NCI-H1417 treated with DMSO at 0.1 percent for 48 hours (cell line): Measurements from ENCODE around the gene RBKS.

Source experiments
- DNase-seq: peaks from one replicate; lab custom pipeline; 2025; lab: John Stamatoyannopoulos, UW

RBKS gene

DNA sequence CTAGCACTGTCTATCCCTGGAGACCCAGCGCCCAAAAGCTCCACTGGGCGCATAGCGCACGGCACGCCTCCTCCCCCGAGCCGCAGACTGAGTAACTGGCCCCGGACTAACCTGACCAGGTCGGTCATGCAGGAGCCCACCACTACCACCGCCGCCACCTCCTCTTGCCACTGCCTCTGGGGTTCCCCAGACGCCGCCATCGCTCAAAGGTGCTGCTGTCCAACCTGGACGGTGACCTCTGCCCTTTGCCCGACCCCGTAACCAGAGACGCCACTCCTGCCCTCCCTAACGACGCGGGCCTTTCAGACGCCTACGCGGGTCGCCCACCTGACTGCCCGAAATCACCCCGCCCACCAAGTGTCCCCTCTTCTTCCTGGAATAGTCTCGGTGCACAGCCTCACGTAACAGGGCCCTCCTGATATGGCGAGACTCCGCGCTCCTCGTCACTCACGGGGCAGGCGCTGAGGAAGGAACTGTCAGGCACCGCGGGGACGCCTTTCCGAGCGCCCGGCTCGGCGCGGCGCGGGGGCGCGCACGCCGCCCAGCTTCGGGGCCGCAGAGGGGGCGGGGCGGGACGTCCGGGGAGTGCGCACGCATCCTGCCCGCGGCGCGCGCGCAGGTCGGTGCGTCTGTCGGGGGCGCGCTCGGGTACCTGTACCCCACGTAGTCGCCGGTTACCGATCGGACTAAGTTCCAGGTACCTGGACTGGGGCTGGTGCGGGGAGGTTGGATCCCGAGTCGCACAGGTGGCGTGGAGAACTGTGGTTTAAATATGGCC, at the start of gene RBKS, which contains the start of gene BABAM2:
RBKS (minus strand) TSS at position 242 of the 778 bp plus-strand sequence; CDS start at position 200, 42 bp downstream.
BABAM2 (plus strand) TSS at position 584 of the 778 bp plus-strand sequence. CDS start 3,828 bp downstream, outside the sequence.
- DNase-seq: peak; percentile 92

DNA sequence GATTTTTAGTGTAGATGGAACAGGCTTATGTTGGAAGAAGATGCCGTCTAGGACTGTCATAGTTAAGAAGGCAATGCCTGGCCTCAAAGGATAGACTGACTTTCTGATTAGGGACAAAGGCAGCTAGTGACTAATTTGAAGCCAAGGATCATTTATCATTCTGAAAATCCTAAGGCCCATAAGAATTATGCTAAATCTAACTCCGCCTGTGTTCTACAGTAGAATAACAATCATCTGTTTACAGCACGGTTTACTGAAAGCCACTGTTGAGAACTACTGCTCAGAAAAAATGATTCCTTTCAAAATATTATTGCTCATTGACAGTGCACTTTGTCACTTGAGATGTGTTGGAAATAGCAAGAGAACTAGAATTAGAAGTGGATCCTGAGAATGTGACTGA, 44.8 kb upstream of the RBKS start:
- no peak for DNase-seq

DNA sequence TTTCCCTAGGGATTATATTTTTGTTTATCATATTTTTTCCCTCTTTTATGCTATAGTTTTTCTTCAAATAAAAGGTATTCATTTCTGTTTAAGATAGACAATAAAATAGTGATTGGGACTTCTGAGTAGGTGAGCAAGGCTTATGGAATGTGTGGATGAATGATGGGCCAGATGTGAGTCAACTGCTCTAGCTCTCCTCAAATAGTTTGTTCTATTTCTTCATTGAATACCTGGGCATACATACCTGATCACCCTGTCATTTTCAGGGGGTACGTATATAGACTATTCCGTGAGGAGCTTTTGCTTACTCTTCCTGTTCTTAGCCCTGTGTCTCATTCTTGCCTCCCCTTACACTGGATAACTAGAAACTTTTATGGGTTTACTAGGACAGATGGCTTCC, 42.2 kb upstream of the RBKS start:
- no peak for DNase-seq

DNA sequence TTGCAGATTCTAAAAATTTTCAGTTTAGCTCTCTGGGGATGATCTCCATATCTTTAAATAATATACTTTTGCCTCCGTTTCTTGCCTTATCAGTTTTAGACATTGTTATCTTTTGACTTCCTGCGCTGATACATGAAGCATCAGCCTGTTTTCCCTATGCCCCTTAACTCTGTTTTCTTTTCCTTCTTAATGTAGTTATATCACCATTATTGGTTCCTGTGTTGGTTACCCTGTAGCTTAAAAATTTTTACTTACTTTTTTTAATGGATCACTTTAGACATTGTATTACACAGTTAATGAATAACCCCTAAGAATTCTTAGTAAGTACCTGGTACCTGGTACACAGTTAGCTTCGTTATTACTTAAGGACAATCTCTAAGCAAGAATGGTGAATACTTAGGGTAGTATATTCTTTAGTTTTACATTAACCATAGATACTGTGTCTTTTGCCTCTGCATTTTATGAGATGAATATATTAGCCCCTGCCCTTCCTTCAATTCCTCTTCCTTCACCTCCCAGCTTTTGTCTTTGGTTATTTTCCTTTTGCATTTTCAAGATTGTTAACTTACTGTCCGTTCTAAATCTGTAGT, 41.3 kb upstream of the RBKS start:
- no peak for DNase-seq

DNA sequence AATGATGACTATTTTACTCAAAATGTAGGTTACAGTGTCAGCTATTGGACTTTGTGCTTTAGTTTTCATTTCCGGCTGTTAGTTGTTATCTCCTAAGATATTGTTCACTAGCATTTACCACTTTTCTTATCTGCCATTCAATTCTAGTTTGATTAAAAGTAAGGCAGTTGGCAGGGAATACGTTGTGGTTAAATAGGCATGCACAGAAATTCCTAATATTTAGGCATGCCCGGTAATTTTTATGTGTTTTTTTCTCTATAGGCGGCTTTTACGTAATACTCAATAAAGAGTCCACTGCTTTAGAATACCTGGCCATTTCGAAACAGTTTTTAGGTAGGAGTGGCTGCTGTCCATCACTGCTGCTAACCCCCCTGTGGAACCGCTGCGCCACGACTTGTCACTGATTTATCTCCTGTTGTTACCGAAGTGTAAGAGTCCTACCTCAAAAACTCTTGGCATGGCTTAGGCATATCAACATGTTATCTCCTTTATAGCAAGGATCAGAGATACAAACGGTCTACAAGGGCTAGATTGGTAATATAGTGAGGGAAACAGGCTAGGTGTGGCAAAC, 39.8 kb upstream of the RBKS start:
- DNase-seq: no peak

DNA sequence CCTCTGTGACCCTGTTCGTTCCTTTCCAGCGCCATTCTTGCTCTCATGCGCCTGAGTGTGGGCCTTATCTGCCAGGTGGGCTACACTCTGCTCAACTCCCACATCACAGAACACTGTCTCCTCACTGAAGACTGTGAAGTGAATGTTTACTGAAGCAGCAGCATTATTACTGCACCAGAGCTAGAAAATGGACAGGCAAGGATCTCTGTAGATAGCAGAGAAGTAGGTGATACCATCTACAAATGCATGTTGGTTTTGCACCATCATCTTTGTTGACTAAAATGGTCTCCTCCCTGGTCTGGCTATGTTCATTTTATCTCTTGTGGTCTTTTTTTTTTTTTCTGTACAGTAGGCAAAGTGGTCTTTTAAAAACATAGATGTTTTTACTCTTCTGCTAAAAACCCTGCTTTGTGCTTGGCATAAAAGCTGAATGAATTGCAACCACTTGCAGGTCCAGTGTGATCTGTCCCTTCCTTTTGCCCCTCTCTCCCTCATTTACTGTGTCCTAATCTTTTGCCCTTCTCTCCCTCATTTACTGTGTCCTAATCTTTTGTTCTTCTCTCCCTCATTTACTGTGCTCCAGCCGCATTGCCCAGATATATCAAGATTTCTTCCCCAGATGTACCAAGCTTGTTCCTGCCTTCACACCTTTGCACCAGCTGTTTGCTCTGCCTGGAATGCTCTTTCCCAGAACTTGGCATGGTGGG, 35.7 kb upstream of the RBKS start:
- no peak for DNase-seq

DNA sequence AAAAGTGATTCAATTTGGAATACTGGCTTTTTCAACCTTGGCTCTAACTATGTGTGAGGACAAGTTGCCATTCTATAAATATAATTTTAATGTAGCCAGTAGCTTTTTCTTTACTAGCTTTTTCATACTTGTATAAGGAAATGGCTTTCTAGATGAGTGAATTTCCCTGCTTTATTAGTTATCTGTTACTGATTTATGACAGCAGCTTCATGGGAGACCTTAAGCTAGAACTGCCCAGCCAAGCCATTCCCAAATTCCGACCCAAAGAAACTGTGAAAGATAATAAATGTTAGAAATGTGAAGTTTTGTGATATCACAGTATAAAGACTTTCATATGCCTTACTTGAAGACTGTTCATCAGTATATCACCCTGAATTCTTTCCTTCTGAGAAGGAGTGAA, 32.7 kb upstream of the RBKS start:
- no peak for DNase-seq

DNA sequence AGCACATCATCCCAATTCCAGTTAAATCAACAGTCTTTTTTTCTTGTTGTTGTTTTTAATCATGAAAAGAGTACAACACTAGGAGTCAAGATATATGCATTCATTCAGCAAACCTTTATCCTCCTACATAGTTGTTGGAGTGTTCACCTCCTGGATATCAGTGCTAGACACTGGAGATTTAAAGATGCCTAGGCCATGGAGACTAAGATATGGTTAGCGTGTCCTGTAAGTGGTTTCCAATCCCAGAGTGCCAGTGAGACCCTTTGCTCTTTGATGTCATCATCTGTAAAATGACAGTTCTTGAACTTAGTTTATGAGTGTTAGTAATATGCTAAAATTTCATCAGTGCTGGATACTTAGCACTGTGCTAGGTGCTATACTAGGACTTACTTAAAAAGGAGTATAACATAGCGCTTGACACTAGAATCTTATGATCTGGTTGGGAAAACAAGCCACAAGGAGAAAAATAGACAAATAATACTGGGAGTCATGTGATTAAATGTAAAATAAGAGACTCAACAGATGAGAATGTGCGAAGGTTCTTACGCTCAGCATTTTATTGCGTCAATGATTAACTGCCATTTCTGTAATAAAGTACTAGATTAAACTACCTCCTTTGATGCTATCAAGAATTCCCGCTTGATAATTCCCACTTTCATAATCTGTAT, 31.8 kb upstream of the RBKS start:
- no peak for DNase-seq

DNA sequence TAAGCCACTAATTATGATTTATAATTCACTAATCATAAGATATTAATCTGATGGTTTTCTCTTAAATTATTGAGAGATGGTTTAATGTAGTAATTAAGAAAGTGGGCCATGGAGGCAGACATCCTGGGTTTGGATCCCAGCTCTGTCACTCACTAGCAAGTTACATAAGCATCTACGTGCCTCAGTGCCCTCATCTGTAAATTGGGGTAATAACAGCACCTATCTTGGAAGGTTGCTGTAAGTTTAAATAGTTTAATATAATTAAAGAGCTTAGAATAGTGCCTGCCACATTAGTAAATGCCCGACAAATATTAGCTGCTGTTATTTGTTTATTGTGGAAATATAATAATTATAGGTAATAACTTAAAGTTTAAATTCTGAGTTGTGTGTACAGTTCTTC, 31.2 kb upstream of the RBKS start:
- no peak for DNase-seq

DNA sequence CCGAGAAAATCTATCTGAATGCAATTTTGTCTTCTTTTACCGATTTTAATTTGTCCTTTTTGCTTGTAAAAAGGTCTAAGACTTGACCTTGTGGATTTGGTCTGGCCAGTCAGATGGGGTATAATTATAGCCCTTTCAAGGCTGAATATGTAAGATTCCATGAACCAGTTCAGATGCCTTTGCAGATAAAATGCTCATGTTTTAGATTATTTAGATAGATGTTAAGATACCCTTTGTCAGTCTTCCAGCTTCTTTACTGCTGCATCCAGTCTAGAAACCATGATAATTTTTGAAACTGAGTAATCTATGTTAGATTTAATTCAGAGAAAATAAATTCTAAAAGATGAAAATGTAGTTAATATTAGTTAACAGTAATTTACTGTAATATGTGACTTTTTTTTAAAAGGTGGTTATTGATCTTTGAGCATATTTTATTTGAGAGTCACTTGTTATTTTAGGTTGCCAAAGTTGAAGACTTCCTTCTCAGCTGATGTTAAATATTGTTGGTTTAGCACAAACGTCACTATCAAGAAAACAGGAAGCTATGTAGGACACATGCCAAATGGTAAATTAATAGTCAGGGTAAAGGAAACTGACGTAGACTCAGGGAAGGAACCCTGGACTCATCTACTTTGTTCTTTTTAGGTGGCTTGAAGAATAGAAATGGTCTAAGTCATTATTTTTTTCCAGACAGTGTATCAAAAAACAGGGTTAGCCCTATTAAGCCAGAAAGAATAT, 30.1 kb upstream of the RBKS start:
- no peak for DNase-seq

DNA sequence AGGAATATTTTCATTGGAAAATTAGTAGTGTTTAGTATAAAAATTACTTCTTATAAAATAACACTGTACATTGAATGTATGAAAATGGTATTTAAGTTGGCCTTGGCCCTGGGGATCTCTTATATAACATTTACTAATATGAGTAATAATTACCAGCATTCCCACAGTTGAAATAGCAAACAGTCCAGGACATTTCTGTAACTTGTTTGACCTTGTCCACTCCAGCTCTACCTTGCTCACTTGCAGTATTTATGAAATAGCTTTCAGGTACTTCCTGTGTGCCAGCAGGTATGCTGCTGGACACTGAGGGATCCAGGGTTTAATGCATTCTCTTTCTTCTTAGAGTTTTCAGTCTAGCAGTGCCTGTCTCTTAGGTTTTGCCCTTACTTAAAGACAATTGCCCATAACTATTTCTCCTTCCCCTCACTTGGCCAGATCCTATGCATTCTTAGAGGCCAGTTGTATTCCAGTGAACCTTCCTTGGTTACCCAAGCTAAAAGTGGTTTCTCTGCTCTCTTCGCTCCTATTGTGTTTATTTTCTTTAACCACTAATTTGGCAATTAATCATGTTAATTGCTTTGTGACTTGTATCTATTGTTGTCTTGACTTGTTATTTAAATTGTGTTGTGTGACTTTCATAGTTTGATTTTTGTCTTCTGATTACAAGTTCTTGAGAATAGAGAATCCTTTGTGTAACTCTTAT, 26.3 kb upstream of the RBKS start:
- DNase-seq: no peak

DNA sequence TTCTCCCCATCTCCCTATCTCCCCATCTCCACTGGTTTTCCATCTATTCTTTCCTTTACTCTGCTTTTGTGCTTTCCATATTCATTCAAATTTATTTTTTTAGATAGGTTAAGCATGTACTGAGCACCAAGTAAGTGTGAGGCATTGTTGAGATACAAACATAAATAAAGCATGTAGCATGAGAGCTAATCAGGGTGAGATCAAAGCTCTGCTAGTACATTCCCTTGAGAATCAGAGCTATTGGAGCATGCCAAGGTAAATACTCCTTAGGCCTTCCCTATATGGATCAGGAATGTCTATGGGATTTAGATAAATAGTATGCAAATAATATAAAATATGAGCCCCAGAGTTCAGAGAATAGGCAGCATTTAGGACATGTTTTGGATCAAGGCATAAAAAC, 25.7 kb upstream of the RBKS start:
- DNase-seq: no peak

DNA sequence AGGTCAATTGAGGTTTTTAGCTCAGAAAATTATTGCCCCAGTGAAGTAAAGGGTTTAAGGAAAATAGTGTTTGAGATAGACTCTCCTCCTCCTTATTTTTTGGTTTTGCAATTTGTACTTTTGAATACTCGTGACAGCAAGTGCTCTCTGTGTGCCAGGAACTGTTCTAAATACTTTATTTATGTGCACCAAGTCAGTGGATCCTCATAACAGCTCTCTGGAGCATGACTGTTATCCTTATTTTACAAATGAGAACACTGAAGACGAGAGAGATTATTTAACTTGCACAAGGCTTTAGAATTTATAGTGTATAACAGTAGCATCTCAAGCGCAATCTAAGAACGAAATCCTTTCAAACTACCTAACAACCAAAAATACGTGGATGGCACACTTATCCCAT, 25.0 kb upstream of the RBKS start:
- DNase-seq: no peak

DNA sequence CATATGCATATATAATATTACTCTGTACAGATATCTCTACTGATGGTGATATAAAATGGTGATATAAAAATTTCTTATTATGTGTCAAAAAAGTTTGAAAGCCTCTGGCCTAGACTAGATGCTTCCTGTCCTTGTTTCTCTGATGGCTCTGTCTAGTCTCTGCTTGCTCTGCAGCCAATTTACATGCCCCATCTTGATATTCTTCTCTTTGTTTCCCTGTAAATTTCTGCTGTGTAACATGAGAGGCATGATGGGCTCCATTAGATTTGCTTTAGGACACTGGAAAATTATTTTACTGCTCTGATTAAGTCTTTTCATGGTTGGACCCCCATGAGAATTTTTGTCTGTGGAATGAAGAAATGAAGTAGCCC, 24.6 kb upstream of the RBKS start:
- no peak for DNase-seq

DNA sequence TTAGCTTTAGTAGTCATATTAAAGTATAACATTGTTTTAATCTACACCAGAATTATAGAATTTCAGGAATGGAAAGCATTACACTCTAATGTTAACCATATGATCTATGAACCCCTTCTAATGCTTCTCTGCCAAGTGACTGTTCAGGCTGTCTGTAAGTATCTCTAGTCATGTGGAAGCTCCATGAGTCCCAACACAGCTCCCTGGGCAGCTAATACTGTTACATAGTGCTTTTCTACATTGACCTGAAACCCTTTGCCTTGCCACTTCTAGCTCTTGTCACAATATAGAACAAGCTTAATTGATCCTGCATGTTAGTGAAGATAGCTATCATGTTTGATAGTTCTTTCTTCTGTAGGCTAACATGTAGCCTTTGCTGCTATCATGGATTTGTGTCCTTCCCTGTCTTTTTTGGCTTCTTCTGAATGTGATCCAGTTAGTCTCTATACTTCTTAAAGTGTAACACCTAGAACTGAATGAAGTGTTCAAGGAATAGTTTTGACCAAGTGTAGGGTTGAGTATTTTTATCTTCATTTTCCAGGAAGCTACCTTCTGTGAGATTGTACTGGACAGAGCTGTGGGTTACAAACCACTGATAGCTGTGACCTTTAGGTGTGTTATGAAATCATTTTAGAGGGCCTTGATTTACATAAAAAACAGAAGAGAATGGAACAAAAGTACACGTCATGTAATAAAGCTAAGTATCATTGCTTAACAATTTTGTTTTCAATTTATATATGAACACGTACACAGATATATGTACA, 24.0 kb upstream of the RBKS start:
- DNase-seq: no peak

DNA sequence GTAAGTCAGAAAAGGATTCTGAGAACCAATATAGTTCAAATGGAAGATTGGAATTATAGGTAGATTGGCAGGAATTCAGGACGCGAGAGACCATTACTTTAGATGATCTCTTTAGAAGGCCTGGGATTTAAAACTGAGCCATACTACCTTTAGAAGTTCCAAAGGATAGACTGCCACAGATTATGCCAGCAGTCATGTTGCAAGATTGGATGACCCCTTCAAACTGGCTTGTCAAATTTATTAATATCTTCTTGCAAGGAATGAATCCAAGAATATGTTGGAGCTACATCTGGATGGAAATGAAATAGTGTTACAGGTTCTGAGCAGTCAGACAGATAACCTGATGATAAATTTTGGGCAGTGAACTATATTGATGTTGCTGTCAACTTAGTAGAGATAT, 22.3 kb upstream of the RBKS start:
- DNase-seq: no peak

DNA sequence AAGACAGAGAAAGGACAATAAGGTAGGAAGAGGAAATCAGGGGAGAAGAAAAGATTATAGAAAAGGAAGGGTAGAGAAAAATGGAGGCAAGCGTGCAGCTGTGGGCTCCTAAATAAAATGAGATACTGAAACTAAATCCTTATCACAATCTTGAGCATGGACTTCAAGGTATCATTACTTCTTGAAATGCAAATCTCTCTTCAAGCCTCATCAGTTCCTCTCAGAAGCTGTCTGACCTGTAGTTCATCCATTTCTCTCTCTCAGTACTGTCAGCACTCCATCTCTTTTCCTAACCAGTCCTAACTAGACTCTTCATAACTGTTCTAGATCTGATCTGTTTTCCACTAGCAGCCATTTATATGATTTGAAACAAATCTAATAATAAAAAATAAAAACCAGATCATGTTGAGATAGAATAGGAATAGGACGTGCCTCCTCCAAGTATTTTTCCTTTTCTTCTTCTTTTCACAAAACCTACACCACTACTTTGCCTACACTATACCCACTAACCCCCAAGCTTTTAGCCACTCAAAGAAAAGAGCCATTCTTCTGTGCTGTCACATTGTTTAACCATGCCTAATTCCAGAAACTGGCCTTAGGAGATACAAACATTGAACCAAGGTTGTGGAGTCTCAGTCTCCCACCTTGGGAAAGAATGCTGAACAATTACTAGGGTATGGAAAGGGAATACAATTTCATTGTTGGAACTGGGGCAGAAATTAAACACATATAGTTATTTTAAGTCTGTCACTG, 21.4 kb upstream of the RBKS start:
- DNase-seq: no peak

DNA sequence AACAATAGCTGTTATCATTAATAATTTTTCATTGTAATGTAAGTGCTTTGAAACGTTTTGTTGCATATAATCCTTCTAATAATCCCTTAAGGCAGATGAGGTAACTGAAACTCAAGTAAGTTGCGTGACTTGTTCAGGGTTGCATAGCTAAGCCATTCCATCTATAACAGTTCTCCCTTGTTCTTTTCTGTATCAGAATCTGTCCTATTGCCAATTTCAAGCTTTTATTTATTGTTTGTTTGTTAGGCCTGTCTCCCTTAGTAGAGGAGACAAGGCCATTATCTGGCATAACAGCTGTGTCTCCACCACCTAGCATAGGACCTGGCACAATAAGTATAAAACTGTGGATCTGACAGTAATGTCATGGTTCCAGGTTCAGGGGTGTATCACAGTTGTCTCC, 19.7 kb upstream of the RBKS start:
- DNase-seq: no peak

DNA sequence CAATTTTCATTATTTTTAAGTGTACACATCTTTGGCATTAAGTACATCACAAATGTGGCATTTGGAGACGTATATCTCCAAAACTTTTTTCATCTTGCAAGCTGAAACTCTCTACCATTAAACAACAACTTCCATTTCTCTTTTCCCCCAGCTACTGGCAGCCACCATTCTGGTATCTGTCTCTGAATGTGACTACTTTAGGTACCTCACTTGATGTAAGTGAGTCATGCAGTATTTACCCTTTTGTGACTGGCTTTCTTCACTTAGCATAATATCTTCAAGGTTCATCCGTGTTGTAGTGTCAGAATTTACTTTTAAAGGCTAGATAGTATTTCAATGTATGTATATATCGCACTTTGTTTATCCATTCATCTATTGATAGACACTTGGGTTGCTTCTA, 17.4 kb upstream of the RBKS start:
- no peak for DNase-seq

DNA sequence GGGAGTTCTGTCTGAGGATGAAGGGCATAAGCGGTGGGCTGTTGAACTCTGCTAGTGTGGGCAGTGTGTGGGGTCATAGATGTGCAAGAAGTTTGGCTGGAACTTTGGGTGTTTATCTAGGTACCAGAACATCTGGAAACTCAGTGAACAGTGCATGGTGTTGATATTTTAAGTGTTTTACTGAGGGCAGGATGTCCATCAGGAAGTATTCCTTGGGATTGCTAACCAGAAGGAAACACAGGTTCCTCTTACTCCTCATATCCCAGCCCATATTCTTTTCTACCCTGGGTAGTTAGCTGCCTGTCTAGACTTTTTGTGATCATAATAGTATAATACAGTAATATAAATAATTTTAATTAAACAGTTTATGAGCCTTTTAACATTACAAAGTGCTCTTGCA, 15.9 kb upstream of the RBKS start:
- DNase-seq: no peak
